H9 (cell line): ENCODE measurements around the gene GSTK1. TPM values are rescaled to one million over a fixed set of nuclear protein-coding genes. Genes with fewer than 3 reads are reported as not detected.

ENCODE experiments used
- DNase-seq: peaks from one replicate; pipeline ENCODE4 v3.0.0-alpha.2; 2017
- H2AFZ ChIP-seq: one replicate; pipeline ENCODE4 v1.6.1; 2013; ENCODE audit warnings: mild to moderate bottlenecking, low read length, control low read depth, moderate library complexity
- H2AK5ac ChIP-seq: 2 replicates; pipeline ENCODE4 v1.6.1; 2013; ENCODE audit warnings: low read length, control low read depth, mixed read lengths; ENCODE audit not compliant: insufficient read length
- H2BK120ac ChIP-seq: one replicate; pipeline ENCODE4 v1.6.1; 2013; ENCODE audit warnings: low read depth, mild to moderate bottlenecking, low read length, control low read depth, inconsistent platforms; ENCODE audit not compliant: poor library complexity, severe bottlenecking
- H2BK12ac ChIP-seq: 2 replicates; pipeline ENCODE4 v1.6.1; 2013; ENCODE audit warnings: low read length, control low read depth, mixed read lengths, low read depth; ENCODE audit not compliant: insufficient read length
- H2BK15ac ChIP-seq: 2 replicates; pipeline ENCODE4 v1.6.1; 2013; ENCODE audit warnings: low read depth, low read length, control low read depth
- H2BK20ac ChIP-seq: one replicate; pipeline ENCODE4 v1.6.1; 2013; ENCODE audit warnings: low read depth, mild to moderate bottlenecking, low read length, control low read depth, inconsistent platforms; ENCODE audit not compliant: poor library complexity, severe bottlenecking
- H2BK5ac ChIP-seq: 2 replicates; pipeline ENCODE4 v1.6.1; 2013; ENCODE audit warnings: low read length, control low read depth, mixed read lengths; ENCODE audit not compliant: insufficient read length
- H3K14ac ChIP-seq: 2 replicates; pipeline ENCODE4 v1.6.1; 2013; ENCODE audit warnings: low read length, control low read depth; ENCODE audit not compliant: insufficient read depth
- H3K18ac ChIP-seq: 2 replicates; pipeline ENCODE4 v1.6.1; 2013; ENCODE audit warnings: low read depth, mild to moderate bottlenecking, mixed read lengths, low read length, control low read depth; ENCODE audit not compliant: insufficient read length
- H3K23ac ChIP-seq: 2 replicates; pipeline ENCODE4 v1.6.1; 2013; ENCODE audit warnings: low read length, control low read depth, mixed read lengths, low read depth; ENCODE audit not compliant: insufficient read length
- H3K23me2 ChIP-seq: 2 replicates; pipeline ENCODE4 v1.6.1; 2013; ENCODE audit warnings: low read depth, mild to moderate bottlenecking, mixed read lengths, low read length, control low read depth; ENCODE audit not compliant: insufficient read length, poor library complexity, severe bottlenecking
- H3K27ac ChIP-seq: 2 replicates; pipeline ENCODE4 v1.5.1; 2013; ENCODE audit warnings: low read length, control low read depth, mixed read lengths, low read depth; ENCODE audit not compliant: insufficient read length
- H3K27me3 ChIP-seq: 2 replicates; pipeline ENCODE4 v1.6.1; 2013; ENCODE audit warnings: low read length, control low read depth, inconsistent platforms; ENCODE audit not compliant: insufficient read depth
- H3K4ac ChIP-seq: 2 replicates; pipeline ENCODE4 v1.6.1; 2013; ENCODE audit warnings: low read depth, mild to moderate bottlenecking, control low read depth, inconsistent platforms, low read length, moderate library complexity
- H3K4me1 ChIP-seq: 2 replicates; pipeline ENCODE4 v1.6.1; 2013; ENCODE audit warnings: low read length, control low read depth, inconsistent platforms; ENCODE audit not compliant: insufficient read depth
- H3K4me2 ChIP-seq: 2 replicates; pipeline ENCODE4 v1.6.1; 2013; ENCODE audit warnings: low read length, control low read depth, mixed read lengths; ENCODE audit not compliant: insufficient read length, insufficient read depth
- H3K56ac ChIP-seq: 2 replicates; pipeline ENCODE4 v1.6.1; 2013; ENCODE audit warnings: low read depth, mild to moderate bottlenecking, mixed read lengths, low read length, control low read depth; ENCODE audit not compliant: insufficient read length
- H3K79me1 ChIP-seq: 2 replicates; pipeline ENCODE4 v1.6.1; 2013; ENCODE audit warnings: low read depth, mild to moderate bottlenecking, moderate library complexity, low read length, control low read depth, inconsistent platforms; ENCODE audit not compliant: insufficient read depth, poor library complexity, severe bottlenecking
- H3K79me2 ChIP-seq: 2 replicates; pipeline ENCODE4 v1.6.1; 2013; ENCODE audit warnings: low read length, control low read depth, inconsistent platforms; ENCODE audit not compliant: insufficient read depth
- H3K9ac ChIP-seq: 2 replicates; pipeline ENCODE4 v1.6.1; 2013; ENCODE audit warnings: low read length, control low read depth, mixed read lengths; ENCODE audit not compliant: insufficient read length; ENCODE audit errors: extremely low read depth
- H3K9me3 ChIP-seq: one replicate; pipeline ENCODE4 v1.6.1; 2013; ENCODE audit warnings: low read depth, low read length, inconsistent platforms; ENCODE audit not compliant: control insufficient read depth
- H3T11ph ChIP-seq: one replicate; pipeline ENCODE4 v1.6.1; 2013; ENCODE audit warnings: mild to moderate bottlenecking, low read length, control low read depth, inconsistent platforms
- H4K20me1 ChIP-seq: one replicate; pipeline ENCODE4 v1.6.1; 2013; ENCODE audit not compliant: control insufficient read depth, insufficient read length, insufficient read depth
- H4K5ac ChIP-seq: 2 replicates; pipeline ENCODE4 v1.6.1; 2013; ENCODE audit warnings: low read depth, mild to moderate bottlenecking, mixed read lengths, low read length, control low read depth; ENCODE audit not compliant: insufficient read length
- H4K8ac ChIP-seq: replicated peaks from 2 replicates; pipeline ENCODE4 v1.6.1; 2013; ENCODE audit warnings: low read length, control low read depth, mixed read lengths, low read depth; ENCODE audit not compliant: insufficient read length
- H4K91ac ChIP-seq: 2 replicates; pipeline ENCODE4 v1.6.1; 2013; ENCODE audit warnings: low read depth, mild to moderate bottlenecking, moderate library complexity, mixed read lengths, low read length, control low read depth; ENCODE audit not compliant: insufficient read length
- H3K27ac Mint-ChIP-seq, 3 experiments: 2 replicates in 2 of 3; 3 replicates in 1 of 3; pipeline ENCODE4 v1.8.0; 2020 to 2021; ENCODE audit warnings: mixed read lengths in 3 of 3, mild to moderate bottlenecking in 1 of 3, moderate library complexity in 1 of 3
- H3K27me3 Mint-ChIP-seq: 2 replicates; pipeline ENCODE4 v1.8.0; 2021; ENCODE audit warnings: low read depth, mild to moderate bottlenecking, moderate library complexity, mixed read lengths
- H3K36me3 Mint-ChIP-seq, 3 experiments: 2 replicates in 2 of 3; 3 replicates in 1 of 3; pipeline ENCODE4 v1.8.0; 2020 to 2021; ENCODE audit warnings: low read depth in 3 of 3, mixed read lengths in 3 of 3; ENCODE audit not compliant: insufficient read depth in 1 of 3
- H3K4me1 Mint-ChIP-seq, 2 experiments: 2 replicates each; pipeline ENCODE4 v1.8.0; 2020; ENCODE audit warnings: mixed read lengths in 2 of 2
- H3K4me3 Mint-ChIP-seq, 2 experiments: 2 replicates in 1 of 2; 3 replicates in 1 of 2; pipeline ENCODE4 v1.8.0; 2020 to 2021; ENCODE audit warnings: mild to moderate bottlenecking in 2 of 2, mixed read lengths in 2 of 2, moderate library complexity in 1 of 2
- H3K9me3 Mint-ChIP-seq, 2 experiments: 2 replicates in 1 of 2; 3 replicates in 1 of 2; pipeline ENCODE4 v1.8.0; 2020; ENCODE audit warnings: mild to moderate bottlenecking in 2 of 2, mixed read lengths in 2 of 2, moderate library complexity in 1 of 2
- CTCF ChIP-seq: fragments of 200-600 bp; sonication (generic); conservative IDR thresholded peaks from 3 replicates; pipeline ENCODE4 v1.8.0; 2021; ENCODE audit warnings: antibody characterized with exemption, mild to moderate bottlenecking
- WGBS: extraction: QIAGEN DNeasy Blood & Tissue Kit; methylation state at CpG from one replicate; pipeline ENCODE4 v1.1.7; 2013; ENCODE audit warnings: missing lambda C conversion rate, low lambda C conversion rate, mixed read lengths; ENCODE audit not compliant: insufficient read length; ENCODE audit errors: extremely low coverage; 5-methylcytosine and 5-hydroxymethylcytosine counted together
- total RNA-seq: library from RNA; stranded (reverse); gene quantifications from 2 replicates; pipeline ENCODE4 v1.2.1, GENCODE V29; 2021

Gene GSTK1
- total RNA-seq, 1 experiment from 2014 or later = 36.1 TPM

- no peak overlapping the region for H2AFZ ChIP-seq
- H2AK5ac ChIP-seq = no peak overlapping the region
- H2BK15ac ChIP-seq = no peak overlapping the region
- no peaks in the 10 kb centered on the region for H3K79me1 ChIP-seq
- no peak overlapping the region for H3K18ac ChIP-seq
- Mint-ChIP-seq H3K9me3 (no peaks in the 10 kb centered on the region), H3K4me1 (no peaks in the 10 kb centered on the region), H3K27ac (no peak overlapping the region), H3K36me3 (peaks cover 0 to 10% (median 7%) of the 10 kb centered on the region in 3 experiments; a peak in 3 of 7 replicates), H3K4me3 (no peak overlapping the region), H3K27me3 (peaks cover 10% of the 10 kb centered on the region)
- no peaks in the 10 kb centered on the region for H3K27me3 ChIP-seq
- H2BK20ac ChIP-seq = no peak overlapping the region
- no peak for DNase-seq
- no CpG with 5 or more reads among the region's 2 CpGs for WGBS
- H4K91ac ChIP-seq = no peak overlapping the region
- H3K4me1 ChIP-seq = no peaks in the 10 kb centered on the region
- no peak overlapping the region for H3T11ph ChIP-seq
- H2BK120ac ChIP-seq = no peak overlapping the region
- no peak overlapping the region for H3K4me2 ChIP-seq
- no peak overlapping the region for H3K23ac ChIP-seq
- no peak overlapping the region for H3K9ac ChIP-seq
- no peaks in the 10 kb centered on the region for H3K9me3 ChIP-seq
- H3K23me2 ChIP-seq = no peaks in the 10 kb centered on the region
- H4K5ac ChIP-seq = no peak overlapping the region
- no peak overlapping the region for H3K56ac ChIP-seq
- H3K4ac ChIP-seq = no peak overlapping the region
- H4K20me1 ChIP-seq = no peaks in the 10 kb centered on the region
- H3K14ac ChIP-seq = no peak overlapping the region
- no peak overlapping the region for H3K27ac ChIP-seq
- H2BK12ac ChIP-seq = no peak overlapping the region
- no peak overlapping the region for H4K8ac ChIP-seq
- no peak overlapping the region for H2BK5ac ChIP-seq
- H3K79me2 ChIP-seq = no peaks in the 10 kb centered on the region
- no peak for TF ChIP-seq CTCF
These were observed 9.6 kb downstream of the GSTK1 start for GRCh38 chr7:143272871-143273270.
